ENCODE results near the gene FOXD1.

FOXD1 gene

GRCh38 chr5:73447530-73448462 is 781 bp downstream of the FOXD1 start:
- DNase-seq: peak; percentile 54 to 59
- Mint-ChIP-seq H3K9me3 (no peaks in the 10 kb centered on the region), H3K27ac (no peak overlapping the region), H3K27me3 (peaks cover 83% of the 10 kb centered on the region), H3K4me1 (peaks cover 42% of the 10 kb centered on the region), H3K4me3 (peak overlapping the region; percentile 88)
- ATAC-seq: peak; percentile 64

GRCh38 chr5:73446631-73447529 is 1.7 kb downstream of the FOXD1 start:
- H3K27me3 Mint-ChIP-seq: peaks cover 83% of the 10 kb centered on the region
- DNase-seq: peak; percentile 11 to 17
- H3K9me3 Mint-ChIP-seq: no peaks in the 10 kb centered on the region
- H3K27ac Mint-ChIP-seq: no peak overlapping the region
- H3K4me1 Mint-ChIP-seq: peaks cover 42% of the 10 kb centered on the region
- H3K4me3 Mint-ChIP-seq: peak overlapping the region; percentile 76 to 81
- peak; percentile 36 for ATAC-seq

- ATAC-seq (no peak), DNase-seq (no peak)
- Mint-ChIP-seq H3K27ac (no peak overlapping the region), H3K27me3 (peaks cover 83% of the 10 kb centered on the region), H3K4me3 (peak overlapping the region; percentile 76 to 81), H3K4me1 (peaks cover 33% of the 10 kb centered on the region), H3K9me3 (no peaks in the 10 kb centered on the region)
These were observed 2.6 kb downstream of the FOXD1 start for GRCh38 chr5:73445665-73446630.

GRCh38 chr5:73444499-73445438 is 3.8 kb downstream of the FOXD1 start:
- H3K27ac Mint-ChIP-seq: no peak overlapping the region
- no peak overlapping the region for H3K4me3 Mint-ChIP-seq
- H3K4me1 Mint-ChIP-seq: peaks cover 28% of the 10 kb centered on the region
- no peaks in the 10 kb centered on the region for H3K9me3 Mint-ChIP-seq
- ATAC-seq (no peak), DNase-seq (no peak)
- peaks cover 84% of the 10 kb centered on the region for H3K27me3 Mint-ChIP-seq

- no peak for ATAC-seq
- peaks cover 87% of the 10 kb centered on the region for H3K27me3 Mint-ChIP-seq
- H3K4me3 Mint-ChIP-seq: no peak overlapping the region
- H3K27ac Mint-ChIP-seq: no peak overlapping the region
- no peak for DNase-seq
- H3K4me1 Mint-ChIP-seq: peaks cover 25% of the 10 kb centered on the region
- no peaks in the 10 kb centered on the region for H3K9me3 Mint-ChIP-seq
These were observed 4.6 kb downstream of the FOXD1 start for GRCh38 chr5:73443829-73444498.

GRCh38 chr5:73442996-73443627 is 5.5 kb downstream of the FOXD1 start:
- peaks cover 87% of the 10 kb centered on the region for H3K27me3 Mint-ChIP-seq
- ATAC-seq: no peak
- no peak for DNase-seq
- no peak overlapping the region for H3K27ac Mint-ChIP-seq
- H3K4me3 Mint-ChIP-seq: no peak overlapping the region
- peaks cover 17% of the 10 kb centered on the region for H3K4me1 Mint-ChIP-seq
- H3K9me3 Mint-ChIP-seq: no peaks in the 10 kb centered on the region

- ATAC-seq (no peak), DNase-seq (no peak)
- Mint-ChIP-seq H3K27ac (no peak overlapping the region), H3K4me1 (peaks cover 18% of the 10 kb centered on the region), H3K27me3 (peaks cover 94% of the 10 kb centered on the region), H3K9me3 (no peaks in the 10 kb centered on the region), H3K4me3 (no peak overlapping the region)
These were observed 6.3 kb downstream of the FOXD1 start for GRCh38 chr5:73442231-73442811.

- Mint-ChIP-seq H3K4me1 (peaks cover 19% of the 10 kb centered on the region), H3K4me3 (no peak overlapping the region), H3K9me3 (no peaks in the 10 kb centered on the region), H3K27me3 (peaks cover 95% of the 10 kb centered on the region), H3K27ac (no peak overlapping the region)
- DNase-seq: no peak
- no peak for ATAC-seq
These were observed 7.2 kb downstream of the FOXD1 start for GRCh38 chr5:73441378-73441777.

- DNase-seq: no peak
- no peak for ATAC-seq
- peaks cover 18% of the 10 kb centered on the region for H3K4me1 Mint-ChIP-seq
- H3K27ac Mint-ChIP-seq: no peak overlapping the region
- H3K27me3 Mint-ChIP-seq: peaks cover 98% of the 10 kb centered on the region
- no peaks in the 10 kb centered on the region for H3K9me3 Mint-ChIP-seq
- H3K4me3 Mint-ChIP-seq: no peak overlapping the region
These were observed 8.3 kb downstream of the FOXD1 start for GRCh38 chr5:73440262-73440661.

- H3K4me3 Mint-ChIP-seq: no peak overlapping the region
- H3K9me3 Mint-ChIP-seq: no peaks in the 10 kb centered on the region
- peaks cover 98% of the 10 kb centered on the region for H3K27me3 Mint-ChIP-seq
- H3K27ac Mint-ChIP-seq: no peak overlapping the region
- ATAC-seq (no peak), DNase-seq (no peak)
- H3K4me1 Mint-ChIP-seq: peaks cover 8% of the 10 kb centered on the region
These were observed 9.7 kb downstream of the FOXD1 start for GRCh38 chr5:73438645-73439470.

GRCh38 chr5:73437777-73438644 is 10.6 kb downstream of the FOXD1 start:
- Mint-ChIP-seq H3K9me3 (no peaks in the 10 kb centered on the region), H3K27ac (no peak overlapping the region), H3K4me3 (peak overlapping the region; percentile 57 to 79), H3K27me3 (peaks cover 98% of the 10 kb centered on the region), H3K4me1 (peaks cover 8% of the 10 kb centered on the region)
- ATAC-seq (no peak), DNase-seq (no peak)

Data from stimulated activated naive CD8-positive, alpha-beta T cell treated with anti-CD3 and anti-CD28 coated beads, Interleukin-15, amount 100 ng/mL, for 72 hours (primary cell).